Nephron (organoid): ENCODE results near the gene ITGA6.

Experiments used
- H3K27ac Mint-ChIP-seq, 3 experiments: 2 replicates each; pipeline ENCODE4 v1.8.0; 2020; ENCODE audit warnings: mixed read lengths in 3 of 3, mild to moderate bottlenecking in 2 of 3, moderate library complexity in 1 of 3
- H3K27me3 Mint-ChIP-seq: 2 replicates; pipeline ENCODE4 v1.8.0; 2021; ENCODE audit warnings: low read depth, mild to moderate bottlenecking, moderate library complexity, mixed read lengths
- H3K36me3 Mint-ChIP-seq: 2 replicates; pipeline ENCODE4 v1.8.0; 2020; ENCODE audit warnings: low read depth, mixed read lengths
- H3K4me1 Mint-ChIP-seq: 2 replicates; pipeline ENCODE4 v1.8.0; 2020; ENCODE audit warnings: mixed read lengths
- H3K4me3 Mint-ChIP-seq, 3 experiments: 2 replicates each; pipeline ENCODE4 v1.8.0; 2020; ENCODE audit warnings: mild to moderate bottlenecking in 3 of 3, mixed read lengths in 3 of 3, moderate library complexity in 2 of 3
- H3K9me3 Mint-ChIP-seq: 2 replicates; pipeline ENCODE4 v1.8.0; 2020; ENCODE audit warnings: mixed read lengths
- CTCF ChIP-seq, 3 experiments: fragments of 200-600 bp; sonication (generic); IDR thresholded peaks; one replicate each; pipeline ENCODE4 v1.5.0; 2021; ENCODE audit warnings: antibody characterized with exemption in 3 of 3; ENCODE audit not compliant: unreplicated experiment in 3 of 3

ITGA6 gene

GRCh38 chr2:172512810-172513523 is 85.6 kb downstream of the ITGA6 start:
- H3K27ac Mint-ChIP-seq = no peak overlapping the region
- peaks cover 46% of the 10 kb centered on the region for H3K9me3 Mint-ChIP-seq
- H3K4me3 Mint-ChIP-seq = no peak overlapping the region
- TF ChIP-seq CTCF (IDR thresholded peaks at IDR 0.05; ENCODE audit: unreplicated experiment in 3 of 3) = no peak
- no peaks in the 10 kb centered on the region for H3K4me1 Mint-ChIP-seq
- H3K36me3 Mint-ChIP-seq = peaks cover 40% of the 10 kb centered on the region
- no peaks in the 10 kb centered on the region for H3K27me3 Mint-ChIP-seq

GRCh38 chr2:172513524-172513900 is 86.1 kb downstream of the ITGA6 start:
- Mint-ChIP-seq H3K27me3 (no peaks in the 10 kb centered on the region), H3K4me3 (no peak overlapping the region), H3K9me3 (peaks cover 46% of the 10 kb centered on the region), H3K27ac (no peak overlapping the region), H3K4me1 (no peaks in the 10 kb centered on the region), H3K36me3 (peaks cover 34% of the 10 kb centered on the region)
- TF ChIP-seq CTCF (IDR thresholded peaks at IDR 0.05; ENCODE audit: unreplicated experiment in 3 of 3) = no peak

- no peak for TF ChIP-seq CTCF (IDR thresholded peaks at IDR 0.05; ENCODE audit: unreplicated experiment in 3 of 3)
- Mint-ChIP-seq H3K9me3 (peaks cover 48% of the 10 kb centered on the region), H3K4me1 (no peaks in the 10 kb centered on the region), H3K27ac (no peak overlapping the region), H3K4me3 (no peak overlapping the region), H3K27me3 (no peaks in the 10 kb centered on the region), H3K36me3 (peaks cover 36% of the 10 kb centered on the region)
These were observed 86.7 kb downstream of the ITGA6 start for GRCh38 chr2:172513935-172514586.

GRCh38 chr2:172516299-172516698 is 88.9 kb downstream of the ITGA6 start:
- Mint-ChIP-seq H3K4me3 (no peak overlapping the region), H3K36me3 (peaks cover 30% of the 10 kb centered on the region), H3K27me3 (peaks cover 3% of the 10 kb centered on the region), H3K27ac (no peak overlapping the region), H3K4me1 (no peaks in the 10 kb centered on the region), H3K9me3 (peaks cover 43% of the 10 kb centered on the region)
- TF ChIP-seq CTCF (IDR thresholded peaks at IDR 0.05; ENCODE audit: unreplicated experiment in 3 of 3) = no peak

- H3K4me3 Mint-ChIP-seq = no peak overlapping the region
- H3K36me3 Mint-ChIP-seq = peaks cover 13% of the 10 kb centered on the region
- no peaks in the 10 kb centered on the region for H3K4me1 Mint-ChIP-seq
- H3K27me3 Mint-ChIP-seq = peaks cover 3% of the 10 kb centered on the region
- TF ChIP-seq CTCF (IDR thresholded peaks at IDR 0.05; ENCODE audit: unreplicated experiment in 3 of 3) = no peak
- H3K9me3 Mint-ChIP-seq = peaks cover 23% of the 10 kb centered on the region
- H3K27ac Mint-ChIP-seq = no peak overlapping the region
These were observed 91.6 kb downstream of the ITGA6 start for GRCh38 chr2:172518995-172519394.

- peaks cover 26% of the 10 kb centered on the region for H3K36me3 Mint-ChIP-seq
- TF ChIP-seq CTCF (IDR thresholded peaks at IDR 0.05; ENCODE audit: unreplicated experiment in 3 of 3) = no peak
- H3K9me3 Mint-ChIP-seq = peaks cover 40% of the 10 kb centered on the region
- no peak overlapping the region for H3K4me3 Mint-ChIP-seq
- peaks cover 3% of the 10 kb centered on the region for H3K27me3 Mint-ChIP-seq
- no peak overlapping the region for H3K27ac Mint-ChIP-seq
- no peaks in the 10 kb centered on the region for H3K4me1 Mint-ChIP-seq
These were observed 98.2 kb downstream of the ITGA6 start for GRCh38 chr2:172525601-172526000.
